ENCODE measurements around the gene UCK1.

DNA sequence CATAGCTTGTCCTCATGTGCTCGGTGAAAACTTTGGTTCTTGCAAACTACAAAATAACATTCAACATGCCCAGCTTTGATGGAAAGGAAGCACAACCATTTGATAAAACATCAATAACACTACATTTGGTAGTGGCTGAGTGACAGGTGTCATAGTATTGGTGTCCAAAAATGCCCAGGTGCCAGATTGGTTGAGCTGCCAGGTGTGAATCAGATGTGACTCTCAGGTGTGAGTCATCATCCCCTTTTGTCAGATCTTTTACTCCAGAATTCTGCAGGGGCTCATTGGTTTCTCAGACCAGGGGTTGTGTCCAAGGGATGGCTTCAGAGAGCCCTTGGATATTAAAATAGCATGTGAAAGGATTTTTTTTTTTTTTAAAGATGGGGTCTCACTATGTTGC lies 50.8 kb downstream of the UCK1 start:
- TF ChIP-seq, protein P1, sequence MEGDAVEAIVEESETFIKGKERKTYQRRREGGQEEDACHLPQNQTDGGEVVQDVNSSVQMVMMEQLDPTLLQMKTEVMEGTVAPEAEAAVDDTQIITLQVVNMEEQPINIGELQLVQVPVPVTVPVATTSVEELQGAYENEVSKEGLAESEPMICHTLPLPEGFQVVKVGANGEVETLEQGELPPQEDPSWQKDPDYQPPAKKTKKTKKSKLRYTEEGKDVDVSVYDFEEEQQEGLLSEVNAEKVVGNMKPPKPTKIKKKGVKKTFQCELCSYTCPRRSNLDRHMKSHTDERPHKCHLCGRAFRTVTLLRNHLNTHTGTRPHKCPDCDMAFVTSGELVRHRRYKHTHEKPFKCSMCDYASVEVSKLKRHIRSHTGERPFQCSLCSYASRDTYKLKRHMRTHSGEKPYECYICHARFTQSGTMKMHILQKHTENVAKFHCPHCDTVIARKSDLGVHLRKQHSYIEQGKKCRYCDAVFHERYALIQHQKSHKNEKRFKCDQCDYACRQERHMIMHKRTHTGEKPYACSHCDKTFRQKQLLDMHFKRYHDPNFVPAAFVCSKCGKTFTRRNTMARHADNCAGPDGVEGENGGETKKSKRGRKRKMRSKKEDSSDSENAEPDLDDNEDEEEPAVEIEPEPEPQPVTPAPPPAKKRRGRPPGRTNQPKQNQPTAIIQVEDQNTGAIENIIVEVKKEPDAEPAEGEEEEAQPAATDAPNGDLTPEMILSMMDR (IDR thresholded peaks at IDR 0.05; ENCODE audit: low read depth, low read length, missing input control) = no peak
- TF ChIP-seq GABPA (IDR thresholded peaks at IDR 0.05 in 1 of 2, conservative IDR thresholded peaks at IDR 0.05 in 1 of 2) (no peak), TAF1 (conservative IDR thresholded peaks at IDR 0.05) (no peak), RAD21 (IDR thresholded peaks at IDR 0.05) (no peak), YY1 (IDR thresholded peaks at IDR 0.05) (no peak), EGR1 (IDR thresholded peaks at IDR 0.05; ENCODE audit: low read depth in 2 of 2) (no peak), FOXA1 (IDR thresholded peaks at IDR 0.05) (no peak), FOXA2 (IDR thresholded peaks at IDR 0.05) (no peak)
- TF ChIP-seq, protein P2, sequence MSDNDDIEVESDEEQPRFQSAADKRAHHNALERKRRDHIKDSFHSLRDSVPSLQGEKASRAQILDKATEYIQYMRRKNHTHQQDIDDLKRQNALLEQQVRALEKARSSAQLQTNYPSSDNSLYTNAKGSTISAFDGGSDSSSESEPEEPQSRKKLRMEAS (IDR thresholded peaks at IDR 0.05) = no peak
- TF ChIP-seq, protein P3, sequence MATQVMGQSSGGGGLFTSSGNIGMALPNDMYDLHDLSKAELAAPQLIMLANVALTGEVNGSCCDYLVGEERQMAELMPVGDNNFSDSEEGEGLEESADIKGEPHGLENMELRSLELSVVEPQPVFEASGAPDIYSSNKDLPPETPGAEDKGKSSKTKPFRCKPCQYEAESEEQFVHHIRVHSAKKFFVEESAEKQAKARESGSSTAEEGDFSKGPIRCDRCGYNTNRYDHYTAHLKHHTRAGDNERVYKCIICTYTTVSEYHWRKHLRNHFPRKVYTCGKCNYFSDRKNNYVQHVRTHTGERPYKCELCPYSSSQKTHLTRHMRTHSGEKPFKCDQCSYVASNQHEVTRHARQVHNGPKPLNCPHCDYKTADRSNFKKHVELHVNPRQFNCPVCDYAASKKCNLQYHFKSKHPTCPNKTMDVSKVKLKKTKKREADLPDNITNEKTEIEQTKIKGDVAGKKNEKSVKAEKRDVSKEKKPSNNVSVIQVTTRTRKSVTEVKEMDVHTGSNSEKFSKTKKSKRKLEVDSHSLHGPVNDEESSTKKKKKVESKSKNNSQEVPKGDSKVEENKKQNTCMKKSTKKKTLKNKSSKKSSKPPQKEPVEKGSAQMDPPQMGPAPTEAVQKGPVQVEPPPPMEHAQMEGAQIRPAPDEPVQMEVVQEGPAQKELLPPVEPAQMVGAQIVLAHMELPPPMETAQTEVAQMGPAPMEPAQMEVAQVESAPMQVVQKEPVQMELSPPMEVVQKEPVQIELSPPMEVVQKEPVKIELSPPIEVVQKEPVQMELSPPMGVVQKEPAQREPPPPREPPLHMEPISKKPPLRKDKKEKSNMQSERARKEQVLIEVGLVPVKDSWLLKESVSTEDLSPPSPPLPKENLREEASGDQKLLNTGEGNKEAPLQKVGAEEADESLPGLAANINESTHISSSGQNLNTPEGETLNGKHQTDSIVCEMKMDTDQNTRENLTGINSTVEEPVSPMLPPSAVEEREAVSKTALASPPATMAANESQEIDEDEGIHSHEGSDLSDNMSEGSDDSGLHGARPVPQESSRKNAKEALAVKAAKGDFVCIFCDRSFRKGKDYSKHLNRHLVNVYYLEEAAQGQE (IDR thresholded peaks at IDR 0.05) = no peak
- TF ChIP-seq, protein P4, sequence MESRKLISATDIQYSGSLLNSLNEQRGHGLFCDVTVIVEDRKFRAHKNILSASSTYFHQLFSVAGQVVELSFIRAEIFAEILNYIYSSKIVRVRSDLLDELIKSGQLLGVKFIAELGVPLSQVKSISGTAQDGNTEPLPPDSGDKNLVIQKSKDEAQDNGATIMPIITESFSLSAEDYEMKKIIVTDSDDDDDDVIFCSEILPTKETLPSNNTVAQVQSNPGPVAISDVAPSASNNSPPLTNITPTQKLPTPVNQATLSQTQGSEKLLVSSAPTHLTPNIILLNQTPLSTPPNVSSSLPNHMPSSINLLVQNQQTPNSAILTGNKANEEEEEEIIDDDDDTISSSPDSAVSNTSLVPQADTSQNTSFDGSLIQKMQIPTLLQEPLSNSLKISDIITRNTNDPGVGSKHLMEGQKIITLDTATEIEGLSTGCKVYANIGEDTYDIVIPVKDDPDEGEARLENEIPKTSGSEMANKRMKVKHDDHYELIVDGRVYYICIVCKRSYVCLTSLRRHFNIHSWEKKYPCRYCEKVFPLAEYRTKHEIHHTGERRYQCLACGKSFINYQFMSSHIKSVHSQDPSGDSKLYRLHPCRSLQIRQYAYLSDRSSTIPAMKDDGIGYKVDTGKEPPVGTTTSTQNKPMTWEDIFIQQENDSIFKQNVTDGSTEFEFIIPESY (IDR thresholded peaks at IDR 0.05) = no peak
- TF ChIP-seq, protein P5, sequence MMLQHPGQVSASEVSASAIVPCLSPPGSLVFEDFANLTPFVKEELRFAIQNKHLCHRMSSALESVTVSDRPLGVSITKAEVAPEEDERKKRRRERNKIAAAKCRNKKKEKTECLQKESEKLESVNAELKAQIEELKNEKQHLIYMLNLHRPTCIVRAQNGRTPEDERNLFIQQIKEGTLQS (IDR thresholded peaks at IDR 0.05) = no peak

Measured in liver (tissue), 3 donors.